Measurements from ENCODE around the gene GLT6D1.

GRCh38 chr9:135607401-135608293 lies 31.7 kb downstream of the GLT6D1 start:
- TF ChIP-seq CTCF (IDR thresholded peaks at IDR 0.05; ENCODE audit: insufficient read depth, low read length) (no peak), GABPA (IDR thresholded peaks at IDR 0.05; ENCODE audit: low read depth) (no peak), POLR2AphosphoS5 (IDR thresholded peaks at IDR 0.05; ENCODE audit: low read depth) (no peak), SPI1 (IDR thresholded peaks at IDR 0.05; ENCODE audit: borderline replicate concordance, low read depth) (no peak), REST (IDR thresholded peaks at IDR 0.05; ENCODE audit: insufficient replicate concordance, low read depth) (no peak)
